Muscle of leg (tissue), 11 donors: ENCODE results near the gene CIBAR2. TPM values are rescaled to one million over a fixed set of nuclear protein-coding genes. Genes with fewer than 3 reads are reported as not detected.
"Not testable (repeated sequence)": the region's sequence is repeated elsewhere in the genome, so short reads cannot be mapped to it uniquely, and the experiment has no call there.

Source experiments
- DNase-seq: peaks from one replicate; pipeline ENCODE4 v3.0.0; 2013
- H3K27ac ChIP-seq: one replicate; pipeline ENCODE4 v1.5.1; 2013; ENCODE audit warnings: mild to moderate bottlenecking, low read length, control low read depth
- H3K27me3 ChIP-seq: one replicate; pipeline ENCODE4 v1.6.1; 2013; ENCODE audit warnings: low read length; ENCODE audit not compliant: control insufficient read depth, insufficient read depth
- H3K36me3 ChIP-seq: one replicate; pipeline ENCODE4 v1.6.1; 2013; ENCODE audit warnings: low read length; ENCODE audit not compliant: control insufficient read depth, insufficient read depth
- H3K4me1 ChIP-seq: one replicate; pipeline ENCODE4 v1.6.1; 2013; ENCODE audit warnings: low read length; ENCODE audit not compliant: control insufficient read depth, insufficient read depth
- H3K4me3 ChIP-seq: one replicate; pipeline ENCODE4 v1.5.1; 2013; ENCODE audit warnings: low read length, control low read depth
- H3K9me3 ChIP-seq: replicated peaks from 2 replicates; pipeline ENCODE4 v1.6.1; 2013; ENCODE audit warnings: low read depth, low read length; ENCODE audit not compliant: control insufficient read depth
- WGBS: methylation state at CpG from one replicate; pipeline ENCODE4 v1.1.5; 2013; ENCODE audit warnings: missing lambda C conversion rate; ENCODE audit not compliant: insufficient coverage; 5-methylcytosine and 5-hydroxymethylcytosine counted together
- polyA plus RNA-seq, 8 donors: library from polyadenylated mRNA; unstranded; fragments of 120-200 nt; gene quantifications; one replicate each; pipeline versions ENCODE4 v1.2.1 to v1.2.3, GENCODE V29; 2013; ENCODE audit warnings: inconsistent platforms in 1 of 8, low replicate concordance in 1 of 8; ENCODE audit not compliant: insufficient read length in 8 of 8, insufficient read depth in 1 of 8
- total RNA-seq: library from RNA; stranded (reverse); fragments of 120-200 nt; gene quantifications from one replicate; pipeline ENCODE4 v1.2.4, GENCODE V29; 2013

The CIBAR2 gene
- total and polyA plus RNA-seq, 9 donors, result 0.18 to 0.30 TPM; not detected in 7

- WGBS, result 47% methylated on average over 3 of the region's 6 CpGs
- Histone ChIP-seq H3K27ac (no peak overlapping the region), H3K4me3 (no peak overlapping the region), H3K9me3 (no peaks in the 10 kb centered on the region), H3K4me1 (peaks cover 18% of the 10 kb centered on the region), H3K36me3 (no peaks in the 10 kb centered on the region), H3K27me3 (peaks cover 3% of the 10 kb centered on the region)
- no peak for DNase-seq
Measured at GRCh38 chr16:85054948-85055492, 57.3 kb downstream of the CIBAR2 start.

DNA sequence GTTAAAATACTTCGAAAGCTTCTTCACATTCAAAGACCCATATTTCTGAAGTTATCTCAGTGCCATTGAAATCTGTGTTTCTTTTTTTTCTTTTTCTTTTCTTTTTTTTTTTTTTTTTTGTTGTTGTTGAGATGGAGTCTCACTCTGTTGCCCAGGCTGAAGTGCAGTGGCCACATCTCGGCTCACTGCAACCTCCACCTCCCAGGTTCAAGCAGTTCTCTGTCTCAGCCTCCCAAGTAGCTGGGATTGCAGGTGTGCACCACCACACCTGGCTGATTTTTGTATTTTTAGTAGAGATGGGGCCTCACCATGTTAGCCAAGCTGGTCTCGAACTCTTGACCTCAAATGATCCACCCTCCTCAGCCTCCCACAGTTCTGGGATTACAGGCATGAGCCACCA is 58.0 kb downstream of the CIBAR2 start:
- H3K27ac ChIP-seq, DNase-seq, H3K27me3 ChIP-seq, H3K4me3 ChIP-seq, H3K9me3 ChIP-seq, H3K36me3 ChIP-seq: not testable (repeated sequence)
- 90% methylated on average over 2 of the region's 3 CpGs for WGBS
- H3K4me1 ChIP-seq, result peaks cover 18% of the 10 kb centered on the region

- H3K4me1 ChIP-seq, result peaks cover 23% of the 10 kb centered on the region
- H3K9me3 ChIP-seq, result no peaks in the 10 kb centered on the region
- no peak overlapping the region for H3K27ac ChIP-seq
- no peak overlapping the region for H3K4me3 ChIP-seq
- H3K36me3 ChIP-seq, result no peaks in the 10 kb centered on the region
- 76% methylated on average over 3 of the region's 10 CpGs for WGBS
- no peak for DNase-seq
- H3K27me3 ChIP-seq, result peaks cover 2% of the 10 kb centered on the region
Measured at GRCh38 chr16:85052536-85052935, 59.7 kb downstream of the CIBAR2 start.

DNA sequence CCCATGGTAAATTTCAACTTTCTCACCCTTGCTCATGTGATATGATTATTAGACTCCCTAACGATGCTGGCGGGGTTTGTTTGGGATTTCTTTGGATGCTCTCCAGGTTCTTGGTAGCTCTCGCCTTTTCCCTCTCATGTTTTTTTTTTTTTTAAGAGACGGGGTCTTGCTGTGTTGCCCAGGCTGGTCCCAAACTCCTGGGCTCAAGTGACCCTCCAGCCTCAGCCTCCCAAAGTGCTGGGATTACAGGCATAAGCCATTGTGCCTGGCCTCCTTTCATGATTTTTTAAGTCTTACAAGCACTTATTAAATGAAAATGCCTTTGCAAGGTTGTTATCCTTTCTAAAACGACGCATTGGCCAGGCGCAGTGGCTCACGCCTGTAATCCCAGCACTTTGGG is 60.6 kb downstream of the CIBAR2 start:
- H3K9me3 ChIP-seq, result no peaks in the 10 kb centered on the region
- H3K4me3 ChIP-seq, result no peak overlapping the region
- H3K27ac ChIP-seq, result no peak overlapping the region
- H3K27me3 ChIP-seq, result no peaks in the 10 kb centered on the region
- no peak for DNase-seq
- H3K36me3 ChIP-seq, result no peaks in the 10 kb centered on the region
- no CpG with 5 or more reads among the region's 8 CpGs for WGBS
- peaks cover 23% of the 10 kb centered on the region for H3K4me1 ChIP-seq

- peaks cover 18% of the 10 kb centered on the region for H3K4me1 ChIP-seq
- H3K9me3 ChIP-seq, result no peaks in the 10 kb centered on the region
- DNase-seq, result no peak
Measured at GRCh38 chr16:85051067-85051581, 61.1 kb downstream of the CIBAR2 start.

GRCh38 chr16:85049706-85050305 is 62.5 kb downstream of the CIBAR2 start:
- DNase-seq, result no peak
- H3K27ac ChIP-seq, result no peak overlapping the region

More at GRCh38 chr16:85051067-85051581, 61.1 kb downstream of the CIBAR2 start:
- Histone ChIP-seq H3K27me3 (no peaks in the 10 kb centered on the region), H3K36me3 (no peaks in the 10 kb centered on the region), H3K27ac (no peak overlapping the region), H3K4me3 (no peak overlapping the region)
- 33% methylated on average over 7 of the region's 8 CpGs for WGBS

GRCh38 chr16:85048921-85049562 is 63.2 kb downstream of the CIBAR2 start:
- H3K27me3 ChIP-seq, result no peaks in the 10 kb centered on the region
- no peaks in the 10 kb centered on the region for H3K9me3 ChIP-seq
- 72% methylated on average over 8 of the region's 17 CpGs for WGBS
- H3K4me3 ChIP-seq, result no peak overlapping the region
- H3K4me1 ChIP-seq, result peaks cover 5% of the 10 kb centered on the region
- no peak overlapping the region for H3K27ac ChIP-seq
- H3K36me3 ChIP-seq, result no peaks in the 10 kb centered on the region
- peak; percentile 43 for DNase-seq

More at GRCh38 chr16:85049706-85050305, 62.5 kb downstream of the CIBAR2 start:
- H3K36me3 ChIP-seq, result no peaks in the 10 kb centered on the region
- WGBS, result 90% methylated on average over 12 of the region's 15 CpGs
- no peaks in the 10 kb centered on the region for H3K27me3 ChIP-seq
- H3K4me1 ChIP-seq, result peaks cover 8% of the 10 kb centered on the region
- no peak overlapping the region for H3K4me3 ChIP-seq
- no peaks in the 10 kb centered on the region for H3K9me3 ChIP-seq

Other genes with a start within 250 kb of the CIBAR2 start
- 31.0 TPM for gene ZDHHC7, start 100.9 kb downstream of the CIBAR2 start, total RNA-seq
- gene ZDHHC7, start 100.9 kb downstream of the CIBAR2 start, polyA plus RNA-seq, result 10 to 100 TPM; 28.7 to 44.7 (median 36.7) TPM
- 2.9 TPM for gene KIAA0513, start 84.7 kb downstream of the CIBAR2 start, total RNA-seq
- 1 to 10 TPM; 1.6 to 4.2 (median 2.5) TPM for gene KIAA0513, start 84.7 kb downstream of the CIBAR2 start, polyA plus RNA-seq